ENCODE data around the gene XYLT1.

XYLT1 gene

DNA sequence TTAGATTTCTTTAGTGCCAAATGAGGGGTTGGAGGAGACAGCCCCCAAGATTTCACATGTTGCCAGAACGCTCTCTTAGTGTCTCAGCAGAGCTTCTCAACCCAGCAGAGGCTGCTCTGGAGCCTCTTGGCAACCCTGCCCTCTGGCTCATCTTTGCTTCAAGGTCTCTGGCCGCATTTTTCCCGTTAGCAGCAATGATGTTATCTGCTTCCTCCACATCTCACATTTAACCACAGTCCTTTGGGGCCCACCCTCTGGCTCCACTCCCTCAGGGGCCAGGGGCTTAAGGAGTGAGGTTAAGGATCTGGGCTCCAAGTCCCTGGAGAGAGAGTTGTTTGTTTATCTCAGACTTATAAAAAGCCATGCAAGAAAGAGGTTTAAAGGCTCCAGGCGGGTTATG, 3.3 kb upstream of the XYLT1 start:
- TF ChIP-seq, protein P1, sequence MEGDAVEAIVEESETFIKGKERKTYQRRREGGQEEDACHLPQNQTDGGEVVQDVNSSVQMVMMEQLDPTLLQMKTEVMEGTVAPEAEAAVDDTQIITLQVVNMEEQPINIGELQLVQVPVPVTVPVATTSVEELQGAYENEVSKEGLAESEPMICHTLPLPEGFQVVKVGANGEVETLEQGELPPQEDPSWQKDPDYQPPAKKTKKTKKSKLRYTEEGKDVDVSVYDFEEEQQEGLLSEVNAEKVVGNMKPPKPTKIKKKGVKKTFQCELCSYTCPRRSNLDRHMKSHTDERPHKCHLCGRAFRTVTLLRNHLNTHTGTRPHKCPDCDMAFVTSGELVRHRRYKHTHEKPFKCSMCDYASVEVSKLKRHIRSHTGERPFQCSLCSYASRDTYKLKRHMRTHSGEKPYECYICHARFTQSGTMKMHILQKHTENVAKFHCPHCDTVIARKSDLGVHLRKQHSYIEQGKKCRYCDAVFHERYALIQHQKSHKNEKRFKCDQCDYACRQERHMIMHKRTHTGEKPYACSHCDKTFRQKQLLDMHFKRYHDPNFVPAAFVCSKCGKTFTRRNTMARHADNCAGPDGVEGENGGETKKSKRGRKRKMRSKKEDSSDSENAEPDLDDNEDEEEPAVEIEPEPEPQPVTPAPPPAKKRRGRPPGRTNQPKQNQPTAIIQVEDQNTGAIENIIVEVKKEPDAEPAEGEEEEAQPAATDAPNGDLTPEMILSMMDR (IDR thresholded peaks at IDR 0.05; ENCODE audit: low read depth, low read length, missing control alignments) = no peak
- DNase-seq (ENCODE audit: extremely low read depth, low read depth) = no peak
- no peak overlapping the region for H3K4me3 ChIP-seq (replicated peaks; ENCODE audit: low read depth, low read length)

GRCh38 chr16:17471719-17472461, 1.1 kb upstream of the XYLT1 start:
- peak; percentile 47 for DNase-seq (ENCODE audit: extremely low read depth, low read depth)
- TF ChIP-seq, protein P1 (IDR thresholded peaks at IDR 0.05; ENCODE audit: low read depth, low read length, missing control alignments) = no peak
- peak overlapping the region; percentile 60 for H3K4me3 ChIP-seq (replicated peaks; ENCODE audit: low read depth, low read length)

GRCh38 chr16:17470182-17470907, 415 bp downstream of the XYLT1 start:
- TF ChIP-seq, protein P1 (IDR thresholded peaks at IDR 0.05; ENCODE audit: low read depth, low read length, missing control alignments) = no peak
- DNase-seq (ENCODE audit: extremely low read depth, low read depth) = no peak
- peak overlapping the region; percentile 60 for H3K4me3 ChIP-seq (replicated peaks; ENCODE audit: low read depth, low read length)

DNA sequence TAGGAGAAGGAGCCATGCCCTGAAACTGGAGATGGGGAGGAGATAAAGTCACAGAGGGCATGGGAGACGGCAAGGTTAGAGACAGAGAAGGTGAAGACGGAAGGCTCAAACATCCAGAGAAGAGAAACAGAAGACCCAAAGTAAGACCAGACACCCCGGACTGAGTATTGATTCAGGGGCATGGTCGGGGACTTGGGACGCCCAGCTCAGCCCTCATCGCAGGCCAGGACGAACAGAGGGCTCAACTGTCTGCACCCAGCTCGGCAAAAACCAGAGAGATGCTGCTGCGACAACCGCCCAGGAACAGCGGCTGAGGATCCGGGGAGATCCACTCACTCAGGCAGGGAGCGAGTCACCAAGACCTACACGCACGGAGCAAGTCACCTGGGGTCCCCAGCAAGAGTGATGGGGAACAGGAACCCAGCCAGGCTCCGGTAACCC, 999 bp downstream of the XYLT1 start:
- peak overlapping the region; percentile 60 for H3K4me3 ChIP-seq (replicated peaks; ENCODE audit: low read depth, low read length)
- DNase-seq (ENCODE audit: extremely low read depth, low read depth) = no peak

DNA sequence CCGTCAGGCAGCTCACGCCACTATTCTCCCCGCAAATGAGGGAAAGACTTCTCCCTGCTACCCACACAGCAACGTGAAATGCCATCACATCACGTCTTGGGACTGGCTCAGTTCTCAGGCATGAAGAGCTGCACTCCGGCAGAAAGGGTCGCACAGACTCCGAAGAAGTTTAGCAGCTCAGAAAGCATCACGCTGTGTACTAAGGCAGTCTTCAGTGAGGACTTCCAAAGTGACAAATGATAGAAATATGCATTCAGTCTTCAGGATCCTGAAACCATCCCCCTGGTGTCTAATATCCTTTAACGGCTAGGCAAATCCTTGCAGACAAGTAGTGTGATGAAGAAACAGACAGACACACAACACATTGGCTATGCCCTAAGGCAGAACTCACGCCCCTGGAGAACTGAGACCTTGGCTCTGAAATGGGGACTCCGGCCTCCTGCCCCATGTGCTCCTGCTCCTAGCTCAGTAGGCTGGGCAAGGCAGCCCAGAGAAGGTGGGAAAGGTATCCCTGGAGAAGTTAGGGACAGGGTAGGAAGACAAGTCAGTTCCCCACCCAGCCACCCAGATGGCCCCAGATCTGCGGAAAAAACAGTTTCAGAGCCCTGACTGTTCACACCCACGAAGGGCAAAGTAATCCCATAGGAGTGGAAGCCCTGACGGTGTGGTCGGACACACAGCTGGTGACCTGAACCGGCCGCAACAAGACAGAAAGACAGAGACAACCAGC, 1.6 kb downstream of the XYLT1 start:
- DNase-seq (ENCODE audit: extremely low read depth, low read depth) = no peak
- H3K4me3 ChIP-seq (replicated peaks; ENCODE audit: low read depth, low read length) = peak overlapping the region; percentile 60
- TF ChIP-seq, protein P1 (IDR thresholded peaks at IDR 0.05; ENCODE audit: low read depth, low read length, missing control alignments) = no peak

More for the DNA sequence above, 999 bp downstream of the XYLT1 start:
- TF ChIP-seq, protein P1 (IDR thresholded peaks at IDR 0.05; ENCODE audit: low read depth, low read length, missing control alignments) = no peak

- peak overlapping the region; percentile 60 for H3K4me3 ChIP-seq (replicated peaks; ENCODE audit: low read depth, low read length)
These were observed 2.1 kb downstream of the XYLT1 start for GRCh38 chr16:17468611-17469010.

More at GRCh38 chr16:17468611-17469010, 2.1 kb downstream of the XYLT1 start:
- no peak for DNase-seq (ENCODE audit: extremely low read depth, low read depth)
- TF ChIP-seq, protein P1 (IDR thresholded peaks at IDR 0.05; ENCODE audit: low read depth, low read length, missing control alignments) = no peak
